Calu3 (cell line): Measurements from ENCODE around the gene SPATA12. TPM values are rescaled to one million over a fixed set of nuclear protein-coding genes. Genes with fewer than 3 reads are reported as not detected.

ENCODE experiments used
- BruUV-seq: library from RNA; stranded (reverse); fragments of 400-500 nt; replicated peaks from 2 replicates; lab custom pipeline; 2021; lab: Mats Ljungman, UMichigan
- CTCF ChIA-PET: fragments of 300-600 bp; sonication (Branson Sonifier 250); formaldehyde crosslinking; loops from one replicate; lab custom pipeline; 2022; ENCODE audit warnings: antibody characterized with exemption; lab: Charles Lee
- DNase-seq: peaks from one replicate; pipeline ENCODE4 v3.0.0; 2022
- H3K27ac Mint-ChIP-seq: one replicate; pipeline ENCODE4 v1.8.0; 2022; ENCODE audit warnings: mixed read lengths; ENCODE audit not compliant: unreplicated experiment
- H3K27me3 Mint-ChIP-seq: one replicate; pipeline ENCODE4 v1.8.0; 2022; ENCODE audit warnings: mixed read lengths; ENCODE audit not compliant: unreplicated experiment
- H3K36me3 Mint-ChIP-seq: one replicate; pipeline ENCODE4 v1.8.0; 2022; ENCODE audit warnings: mild to moderate bottlenecking, moderate library complexity, mixed read lengths; ENCODE audit not compliant: insufficient read depth, unreplicated experiment
- H3K4me1 Mint-ChIP-seq: one replicate; pipeline ENCODE4 v1.8.0; 2022; ENCODE audit warnings: mild to moderate bottlenecking, low read depth, mixed read lengths; ENCODE audit not compliant: unreplicated experiment
- H3K4me3 Mint-ChIP-seq: one replicate; pipeline ENCODE4 v1.8.0; 2022; ENCODE audit warnings: mild to moderate bottlenecking, low read depth, moderate library complexity, mixed read lengths; ENCODE audit not compliant: unreplicated experiment
- H3K9me3 Mint-ChIP-seq: one replicate; pipeline ENCODE4 v1.8.0; 2022; ENCODE audit warnings: low read depth, mixed read lengths; ENCODE audit not compliant: unreplicated experiment
- CTCF ChIP-seq: fragments of 200-600 bp; IDR thresholded peaks from one replicate; pipeline ENCODE4 v1.8.0; 2022; ENCODE audit warnings: antibody characterized with exemption; ENCODE audit not compliant: unreplicated experiment
- intact Hi-C: fragments of 100-400 bp; cut with micrococcal nuclease; formaldehyde crosslinking; loops from one replicate; pipeline ENCODE4 v1.10.0; 2022; ENCODE audit not compliant: unreplicated experiment
- total RNA-seq: library from RNA; stranded (reverse); gene quantifications from 2 replicates; pipeline ENCODE4 v1.2.3, GENCODE V29; 2022

SPATA12 gene
- total RNA-seq, 1 experiment from 2014 or later, result 0.47 TPM

GRCh38 chr3:57064001-57064400 is 3.5 kb downstream of the SPATA12 start:
- H3K36me3 Mint-ChIP-seq, result peaks cover 4% of the 10 kb centered on the region
- no TSS peak for BruUV-seq

GRCh38 chr3:57064572-57064971 is 4.1 kb downstream of the SPATA12 start:
- no peak for DNase-seq
- no TSS peak for BruUV-seq
- H3K4me1 Mint-ChIP-seq, result peaks cover 57% of the 10 kb centered on the region
- TF ChIP-seq CTCF, result no peak
- no peak overlapping the region for H3K4me3 Mint-ChIP-seq
- no peak overlapping the region for H3K27ac Mint-ChIP-seq
- intact Hi-C loops, result loop anchor here (10.0 kb wide), 1 partner anchor 360 kb away; no protein-coding TSS in a partner anchor
- H3K36me3 Mint-ChIP-seq, result peaks cover 4% of the 10 kb centered on the region
- H3K9me3 Mint-ChIP-seq, result no peaks in the 10 kb centered on the region
- CTCF ChIA-PET, result no interaction called here
- H3K27me3 Mint-ChIP-seq, result no peaks in the 10 kb centered on the region

More at GRCh38 chr3:57064001-57064400, 3.5 kb downstream of the SPATA12 start:
- no peak for DNase-seq
- Mint-ChIP-seq H3K9me3 (no peaks in the 10 kb centered on the region), H3K27ac (no peak overlapping the region), H3K27me3 (no peaks in the 10 kb centered on the region), H3K4me1 (peaks cover 55% of the 10 kb centered on the region), H3K4me3 (no peak overlapping the region)
- no peak for TF ChIP-seq CTCF
- CTCF ChIA-PET, result no interaction called here
- intact Hi-C loops, result loop anchor here (10.0 kb wide), 1 partner anchor 359 kb away; no protein-coding TSS in a partner anchor

GRCh38 chr3:57065588-57065987 is 5.1 kb downstream of the SPATA12 start:
- DNase-seq, result no peak

GRCh38 chr3:57066471-57066870 is 6.0 kb downstream of the SPATA12 start:
- intact Hi-C loops, result loop anchor here (10.0 kb wide), 1 partner anchor 362 kb away; no protein-coding TSS in a partner anchor
- H3K4me1 Mint-ChIP-seq, result peaks cover 47% of the 10 kb centered on the region
- BruUV-seq, result no TSS peak
- H3K27ac Mint-ChIP-seq, result no peak overlapping the region
- TF ChIP-seq CTCF, result no peak
- H3K36me3 Mint-ChIP-seq, result peaks cover 4% of the 10 kb centered on the region
- no peaks in the 10 kb centered on the region for H3K27me3 Mint-ChIP-seq
- CTCF ChIA-PET, result no interaction called here
- H3K4me3 Mint-ChIP-seq, result no peak overlapping the region
- DNase-seq, result no peak
- H3K9me3 Mint-ChIP-seq, result no peaks in the 10 kb centered on the region

More at GRCh38 chr3:57065588-57065987, 5.1 kb downstream of the SPATA12 start:
- H3K9me3 Mint-ChIP-seq, result no peaks in the 10 kb centered on the region
- H3K4me3 Mint-ChIP-seq, result no peak overlapping the region
- peaks cover 56% of the 10 kb centered on the region for H3K4me1 Mint-ChIP-seq
- CTCF ChIA-PET, result no interaction called here
- intact Hi-C loops, result loop anchor here (10.0 kb wide), 1 partner anchor 361 kb away; no protein-coding TSS in a partner anchor
- H3K36me3 Mint-ChIP-seq, result peaks cover 4% of the 10 kb centered on the region
- TF ChIP-seq CTCF, result no peak
- BruUV-seq, result no TSS peak
- H3K27ac Mint-ChIP-seq, result no peak overlapping the region
- H3K27me3 Mint-ChIP-seq, result no peaks in the 10 kb centered on the region
